Uterus (tissue), 2 donors: ENCODE data around the gene FXYD6.

Experiments
- CTCF ChIP-seq, 4 experiments: fragments of 200-600 bp in 2 of 4; fragments of 450-650 bp in 2 of 4; sonication (generic) in 2 of 4; IDR thresholded peaks; one replicate each; pipeline ENCODE4 v1.5.1; 2016 to 2019; ENCODE audit warnings: antibody characterized with exemption in 4 of 4, mild to moderate bottlenecking in 2 of 4, moderate library complexity in 1 of 4
- POLR2A ChIP-seq, 2 donors: fragments of 450-650 bp; IDR thresholded peaks; one replicate each; pipeline ENCODE4 v1.6.1; 2016; ENCODE audit warnings: antibody characterized with exemption in 2 of 2, mild to moderate bottlenecking in 1 of 2, moderate library complexity in 1 of 2

- TF ChIP-seq CTCF (IDR thresholded peaks at IDR 0.05) (no peak), POLR2A (IDR thresholded peaks at IDR 0.05) (no peak)
These were observed 794 bp upstream of the FXYD6 start for GRCh38 chr11:117877120-117877784.
